GM23248 (cell line): Measurements from ENCODE around the gene C1R. TPM values are rescaled to one million over a fixed set of nuclear protein-coding genes. Genes with fewer than 3 reads are reported as not detected.

ENCODE experiments used
- DNase-seq: peaks from one replicate; pipeline ENCODE4 v3.0.0-alpha.2; 2015
- H2AFZ ChIP-seq: fragments of 200-600 bp; sonication (generic); 2 replicates; pipeline ENCODE4 v1.6.1; 2016; ENCODE audit warnings: antibody characterized with exemption
- H3F3A ChIP-seq: fragments of 200-600 bp; sonication (generic); 2 replicates; pipeline ENCODE4 v1.6.1; 2016; ENCODE audit warnings: mild to moderate bottlenecking, antibody characterized with exemption, mixed run types; ENCODE audit not compliant: insufficient read depth
- H3K27ac ChIP-seq: fragments of 200-600 bp; sonication (generic); 2 replicates; pipeline ENCODE4 v1.5.1; 2016; ENCODE audit warnings: mild to moderate bottlenecking
- H3K27me3 ChIP-seq: fragments of 200-600 bp; sonication (generic); replicated peaks from 2 replicates; pipeline ENCODE4 v1.6.1; 2016; ENCODE audit warnings: mild to moderate bottlenecking; ENCODE audit not compliant: insufficient read depth
- H3K36me3 ChIP-seq: fragments of 200-600 bp; sonication (generic); 2 replicates; pipeline ENCODE4 v1.6.1; 2016; ENCODE audit warnings: low read depth, mild to moderate bottlenecking
- H3K4me1 ChIP-seq: fragments of 200-600 bp; sonication (generic); 2 replicates; pipeline ENCODE4 v1.6.1; 2016; ENCODE audit warnings: mild to moderate bottlenecking; ENCODE audit not compliant: insufficient read depth
- H3K4me2 ChIP-seq: fragments of 200-600 bp; sonication (generic); one replicate; pipeline ENCODE4 v1.6.1; 2016; ENCODE audit warnings: mild to moderate bottlenecking; ENCODE audit not compliant: unreplicated experiment
- H3K4me3 ChIP-seq: fragments of 200-600 bp; sonication (generic); 2 replicates; pipeline ENCODE4 v1.5.1; 2016; ENCODE audit warnings: mild to moderate bottlenecking
- H3K79me2 ChIP-seq: fragments of 200-600 bp; sonication (generic); 2 replicates; pipeline ENCODE4 v1.6.1; 2016; ENCODE audit warnings: mild to moderate bottlenecking; ENCODE audit not compliant: insufficient read depth
- H3K9ac ChIP-seq: fragments of 200-600 bp; sonication (generic); 2 replicates; pipeline ENCODE4 v1.6.1; 2016; ENCODE audit warnings: mild to moderate bottlenecking
- H3K9me2 ChIP-seq: fragments of 200-600 bp; sonication (generic); 2 replicates; pipeline ENCODE4 v1.6.1; 2016; ENCODE audit warnings: mixed run types, mild to moderate bottlenecking, moderate library complexity; ENCODE audit not compliant: insufficient read depth
- H3K9me3 ChIP-seq: fragments of 200-600 bp; sonication (generic); one replicate; pipeline ENCODE4 v1.6.1; 2017; ENCODE audit warnings: low read depth
- H4K20me1 ChIP-seq: fragments of 200-600 bp; sonication (generic); 2 replicates; pipeline ENCODE4 v1.6.0; 2016; ENCODE audit not compliant: insufficient read depth
- EZH2 ChIP-seq: fragments of 200-600 bp; sonication (generic); IDR thresholded peaks from 2 replicates; pipeline ENCODE4 v1.6.1; 2018; ENCODE audit warnings: antibody characterized with exemption, mild to moderate bottlenecking; ENCODE audit not compliant: insufficient read depth, poor library complexity, severe bottlenecking
- EZH2phosphoT487 ChIP-seq: fragments of 200-600 bp; sonication (generic); IDR thresholded peaks from 2 replicates; pipeline ENCODE4 v1.6.1; 2018; ENCODE audit warnings: antibody characterized with exemption, moderate library complexity, mild to moderate bottlenecking, low read depth; ENCODE audit not compliant: insufficient read depth
- WGBS, 2 experiments: methylation state at CpG; one replicate each; pipeline ENCODE4 v1.1.6; 2015 to 2017; ENCODE audit warnings: low lambda C conversion rate in 2 of 2, low coverage in 1 of 2; ENCODE audit errors: missing lambda C conversion rate in 2 of 2; 5-methylcytosine and 5-hydroxymethylcytosine counted together
- in situ Hi-C: fragments of 300-500 bp; cut with MboI; formaldehyde crosslinking; loops from 2 replicates; pipeline ENCODE4 v1.15.0; 2020
- polyA plus RNA-seq: library from polyadenylated mRNA; unstranded; fragments of >200 nt; fragmentation: Nextera tagmentation; extraction: Ambion mirVana; gene quantifications from 2 replicates; pipeline ENCODE4 v1.2.1, GENCODE V29; 2016
- total RNA-seq: library from RNA; depleted of rRNA; stranded (reverse); fragments of >200 nt; shearing (Covaris generic); gene quantifications from 2 replicates; pipeline ENCODE4 v1.2.3, GENCODE V29; 2014

The C1R gene
- total and polyA plus RNA-seq, 2 experiments from 2014 or later: 51.1 to 75.0 TPM

GRCh38 chr12:7083125-7083524 is 9.1 kb downstream of the C1R start:
- no peaks in the 10 kb centered on the region for H3K9me3 ChIP-seq
- no peaks in the 10 kb centered on the region for H4K20me1 ChIP-seq
- in situ Hi-C loops: no loop called here
- no peak overlapping the region for H3K27ac ChIP-seq
- no peak overlapping the region for H3K4me2 ChIP-seq
- no peaks in the 10 kb centered on the region; the same call in 1 of the 2 replicates for H3K36me3 ChIP-seq
- no peaks in the 10 kb centered on the region for H3K27me3 ChIP-seq
- TF ChIP-seq EZH2phosphoT487 (no peak), EZH2 (no peak)
- peaks cover 4% of the 10 kb centered on the region; the same call in 1 of the 2 replicates for H3K9me2 ChIP-seq
- DNase-seq: no peak
- no peaks in the 10 kb centered on the region for H3K79me2 ChIP-seq
- peaks cover 17% of the 10 kb centered on the region for H3K4me1 ChIP-seq
- H2AFZ ChIP-seq: no peak overlapping the region
- no peak overlapping the region for H3K4me3 ChIP-seq
- H3F3A ChIP-seq: peaks cover 16% of the 10 kb centered on the region
- H3K9ac ChIP-seq: no peak overlapping the region

GRCh38 chr12:7081037-7081436 is 11.2 kb downstream of the C1R start:
- Histone ChIP-seq H3K9ac (no peak overlapping the region), H3K4me3 (no peak overlapping the region), H4K20me1 (no peaks in the 10 kb centered on the region), H2AFZ (no peak overlapping the region), H3K79me2 (no peaks in the 10 kb centered on the region), H3K27ac (no peak overlapping the region), H3K4me1 (peaks cover 24% of the 10 kb centered on the region), H3K36me3 (no peaks in the 10 kb centered on the region; the same call in 1 of the 2 replicates), H3K4me2 (no peak overlapping the region), H3K9me3 (no peaks in the 10 kb centered on the region), H3K27me3 (no peaks in the 10 kb centered on the region), H3F3A (peaks cover 27% of the 10 kb centered on the region), H3K9me2 (peaks cover 4% of the 10 kb centered on the region; the same call in 1 of the 2 replicates)
- no peak for DNase-seq
- TF ChIP-seq EZH2 (no peak), EZH2phosphoT487 (no peak)
- in situ Hi-C loops: no loop called here
- 86 to 90% methylated on average over 11 to 14 of the region's 14 CpGs for WGBS, 2 experiments

DNA sequence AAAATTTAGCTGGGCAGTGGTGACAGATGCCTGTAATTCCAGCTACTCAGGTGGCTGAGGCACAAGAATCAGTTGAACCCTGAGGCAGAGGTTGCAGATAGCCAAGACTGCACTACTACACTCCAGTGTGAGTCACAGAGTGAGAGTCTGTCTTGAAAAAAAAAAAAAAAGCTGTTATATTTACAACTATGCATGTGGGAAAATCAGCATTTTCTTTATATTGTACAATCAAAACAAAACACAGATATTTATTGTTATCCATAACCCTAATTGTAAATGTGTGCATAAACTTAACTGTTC is 12.5 kb downstream of the C1R start:
- Histone ChIP-seq H4K20me1 (no peaks in the 10 kb centered on the region), H3K9me2 (peaks cover 4% of the 10 kb centered on the region; the same call in 1 of the 2 replicates), H3K27me3 (no peaks in the 10 kb centered on the region), H3K4me2 (peak overlapping the region; percentile 67), H3K9me3 (no peaks in the 10 kb centered on the region), H3K4me1 (peaks cover 30% of the 10 kb centered on the region), H3K9ac (peak overlapping the region; percentile 61), H3K4me3 (peak overlapping the region; percentile 10; the same call in 1 of the 2 replicates), H3K27ac (peak overlapping the region; percentile 91), H3K36me3 (no peaks in the 10 kb centered on the region; the same call in 1 of the 2 replicates), H3K79me2 (no peaks in the 10 kb centered on the region), H2AFZ (no peak overlapping the region), H3F3A (peaks cover 33% of the 10 kb centered on the region)
- DNase-seq: peak; percentile 84
- TF ChIP-seq EZH2 (no peak), EZH2phosphoT487 (no peak)
- in situ Hi-C loops: no loop called here

DNA sequence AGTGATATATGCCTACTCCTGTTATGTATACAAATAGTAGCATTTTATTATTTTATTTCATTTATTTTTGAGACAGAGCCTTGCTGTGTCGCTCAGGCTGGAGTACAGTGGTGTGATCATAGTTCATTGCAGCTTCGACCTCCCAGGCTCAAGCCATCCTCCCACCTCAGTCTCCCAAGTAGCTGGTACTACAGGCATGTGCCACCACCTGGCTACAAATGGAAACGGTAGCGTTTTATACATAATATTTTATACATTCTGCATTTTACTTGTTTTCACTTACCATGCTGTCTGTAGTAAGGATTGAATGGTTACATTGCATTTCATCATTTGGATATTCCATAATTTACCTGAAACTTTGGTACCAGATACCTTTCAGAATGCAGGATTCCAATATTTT is 14.1 kb downstream of the C1R start:
- H3K79me2 ChIP-seq: no peaks in the 10 kb centered on the region
- no peak overlapping the region for H3K27ac ChIP-seq
- no peak overlapping the region for H2AFZ ChIP-seq
- H3K9me3 ChIP-seq: no peaks in the 10 kb centered on the region
- peaks cover 33% of the 10 kb centered on the region for H3F3A ChIP-seq
- H3K4me1 ChIP-seq: peaks cover 30% of the 10 kb centered on the region
- 65 to 71% methylated on average over 4 of the region's 4 CpGs for WGBS, 2 experiments
- DNase-seq: no peak
- H4K20me1 ChIP-seq: no peaks in the 10 kb centered on the region
- no peak for TF ChIP-seq EZH2
- H3K4me2 ChIP-seq: no peak overlapping the region
- in situ Hi-C loops: no loop called here
- H3K9me2 ChIP-seq: peaks cover 2% of the 10 kb centered on the region; the same call in 1 of the 2 replicates
- H3K9ac ChIP-seq: no peak overlapping the region
- no peaks in the 10 kb centered on the region for H3K36me3 ChIP-seq
- H3K4me3 ChIP-seq: no peak overlapping the region
- H3K27me3 ChIP-seq: no peaks in the 10 kb centered on the region

DNA sequence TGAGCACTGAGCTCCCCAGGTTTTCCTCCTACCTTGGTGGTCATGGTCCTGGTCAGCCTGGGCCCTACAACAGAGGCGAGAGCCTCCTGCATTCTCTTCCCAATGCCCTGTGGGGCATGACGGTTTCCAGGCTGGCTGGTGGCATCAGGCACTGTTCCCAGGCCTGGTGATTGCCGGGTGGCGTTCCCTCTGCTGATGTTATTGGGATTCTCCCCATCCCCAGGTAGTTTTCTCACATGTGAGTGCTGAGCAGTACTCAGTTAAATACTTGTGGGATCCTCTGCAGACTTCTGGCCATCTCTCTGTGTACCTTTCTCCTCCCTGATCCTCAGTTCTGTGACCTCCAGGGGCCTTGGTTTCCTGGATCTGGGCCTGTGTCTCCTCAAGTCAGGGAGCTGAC is 15.8 kb downstream of the C1R start:
- Histone ChIP-seq H2AFZ (no peak overlapping the region), H4K20me1 (no peaks in the 10 kb centered on the region)
- in situ Hi-C loops: no loop called here

More for the DNA sequence above, 15.8 kb downstream of the C1R start:
- H3K9me3 ChIP-seq: no peaks in the 10 kb centered on the region
- H3K4me1 ChIP-seq: peaks cover 30% of the 10 kb centered on the region
- peak overlapping the region; percentile 11; the same call in 1 of the 2 replicates for H3K27ac ChIP-seq
- H3K9me2 ChIP-seq: no peaks in the 10 kb centered on the region
- H3K27me3 ChIP-seq: no peaks in the 10 kb centered on the region
- no peak for DNase-seq
- H3F3A ChIP-seq: peaks cover 33% of the 10 kb centered on the region
- H3K4me2 ChIP-seq: peak overlapping the region; percentile 8
- no peaks in the 10 kb centered on the region for H3K79me2 ChIP-seq
- no peak overlapping the region for H3K9ac ChIP-seq
- no peaks in the 10 kb centered on the region for H3K36me3 ChIP-seq
- no peak for TF ChIP-seq EZH2
- no peak for TF ChIP-seq EZH2phosphoT487
- 99 to 100% methylated on average over 3 to 4 of the region's 4 CpGs for WGBS, 2 experiments
- H3K4me3 ChIP-seq: no peak overlapping the region
